Sciatic nerve (tissue), 2 donors: ENCODE data around the gene RNF212. TPM values are rescaled to one million over a fixed set of nuclear protein-coding genes. Genes with fewer than 3 reads are reported as not detected.

Source experiments
- ATAC-seq: fragments of 200-7000 bp; cut with Tn5 transposase; one replicate; pipeline ENCODE4 v1.9.1; 2020; ENCODE audit warnings: mild to moderate bottlenecking, moderate library complexity
- DNase-seq: peaks from one replicate; pipeline ENCODE4 v3.0.0-alpha.2; 2020; ENCODE audit warnings: low spot score
- intact Hi-C: fragments of 100-400 bp; cut with DNase I; formaldehyde crosslinking; loops from one replicate; pipeline ENCODE4 v1.14.2; 2022
- total RNA-seq: library from RNA; stranded (reverse); fragmentation: NEBNext Ultra II Directional; extraction: Animal tissue kit (Norgen Biotek cat#: 25700); gene quantifications from one replicate; pipeline ENCODE4 v1.2.1, GENCODE V29; 2021
- donor health status: DM: no; HTN: no; CAD: no.
- donor health status: DM: no; HTN: no; CAD: no.

The RNF212 gene
- total RNA-seq, 1 donor from 2014 or later = 17.9 TPM

GRCh38 chr4:1124818-1125217, 11.5 kb upstream of the RNF212 start:
- DNase-seq = no peak
- intact Hi-C loops = no loop called here
- ATAC-seq = no peak

GRCh38 chr4:1122505-1122904, 9.1 kb upstream of the RNF212 start:
- no peak for ATAC-seq
- intact Hi-C loops = no loop called here
- DNase-seq = no peak

GRCh38 chr4:1116838-1117237, 3.5 kb upstream of the RNF212 start:
- ATAC-seq (no peak), DNase-seq (no peak)
- intact Hi-C loops = no loop called here

- intact Hi-C loops = no loop called here
- ATAC-seq = no peak
- no peak for DNase-seq
Measured at GRCh38 chr4:1115528-1116293, 2.3 kb upstream of the RNF212 start.

GRCh38 chr4:1112821-1113182, 562 bp downstream of the RNF212 start:
- intact Hi-C loops = no loop called here
- ATAC-seq (no peak), DNase-seq (no peak)

GRCh38 chr4:1112174-1112820, 1.1 kb downstream of the RNF212 start:
- intact Hi-C loops = no loop called here
- peak; percentile 65 for ATAC-seq
- no peak for DNase-seq

- no peak for DNase-seq
- intact Hi-C loops = no loop called here
- ATAC-seq = no peak
Measured at GRCh38 chr4:1111259-1111809, 2.0 kb downstream of the RNF212 start.

GRCh38 chr4:1109898-1110506, 3.4 kb downstream of the RNF212 start:
- DNase-seq = no peak
- ATAC-seq = no peak
- intact Hi-C loops = no loop called here

- intact Hi-C loops = no loop called here
- ATAC-seq = no peak
- no peak for DNase-seq
Measured at GRCh38 chr4:1109333-1109732, 4.0 kb downstream of the RNF212 start.

GRCh38 chr4:1105662-1106061, 7.7 kb downstream of the RNF212 start:
- no peak for DNase-seq
- intact Hi-C loops = no loop called here
- ATAC-seq = no peak

- ATAC-seq = no peak
- intact Hi-C loops = no loop called here
- DNase-seq = no peak
Measured at GRCh38 chr4:1105067-1105466, 8.3 kb downstream of the RNF212 start.

GRCh38 chr4:1104647-1105046, 8.7 kb downstream of the RNF212 start:
- intact Hi-C loops = no loop called here
- no peak for DNase-seq
- ATAC-seq = no peak

- no peak for DNase-seq
- intact Hi-C loops = no loop called here
Measured at GRCh38 chr4:1099684-1100335, 13.6 kb downstream of the RNF212 start.

GRCh38 chr4:1099270-1099669, 14.1 kb downstream of the RNF212 start:
- no peak for DNase-seq
- intact Hi-C loops = no loop called here
- ATAC-seq = no peak

More at GRCh38 chr4:1099684-1100335, 13.6 kb downstream of the RNF212 start:
- ATAC-seq = no peak

GRCh38 chr4:1098311-1098925, 14.9 kb downstream of the RNF212 start:
- DNase-seq (no peak), ATAC-seq (no peak)
- intact Hi-C loops = no loop called here

GRCh38 chr4:1097553-1097952, 15.8 kb downstream of the RNF212 start:
- intact Hi-C loops = no loop called here
- ATAC-seq (no peak), DNase-seq (no peak)

- intact Hi-C loops = no loop called here
- no peak for DNase-seq
- no peak for ATAC-seq
Measured at GRCh38 chr4:1096841-1097240, 16.5 kb downstream of the RNF212 start.

- intact Hi-C loops = no loop called here
- no peak for ATAC-seq
- no peak for DNase-seq
Measured at GRCh38 chr4:1094336-1094690, 19.1 kb downstream of the RNF212 start.
